ENCODE results near the gene KCNB1. TPM values are rescaled to one million over a fixed set of nuclear protein-coding genes. Genes with fewer than 3 reads are reported as not detected.
A peak's percentile ranks its signal among the peaks of the same experiment; 100 is the strongest.

Gene KCNB1
- total RNA-seq, 4 donors from 2014 or later, result 1.9 to 5.6 (median 2.3) TPM

DNA sequence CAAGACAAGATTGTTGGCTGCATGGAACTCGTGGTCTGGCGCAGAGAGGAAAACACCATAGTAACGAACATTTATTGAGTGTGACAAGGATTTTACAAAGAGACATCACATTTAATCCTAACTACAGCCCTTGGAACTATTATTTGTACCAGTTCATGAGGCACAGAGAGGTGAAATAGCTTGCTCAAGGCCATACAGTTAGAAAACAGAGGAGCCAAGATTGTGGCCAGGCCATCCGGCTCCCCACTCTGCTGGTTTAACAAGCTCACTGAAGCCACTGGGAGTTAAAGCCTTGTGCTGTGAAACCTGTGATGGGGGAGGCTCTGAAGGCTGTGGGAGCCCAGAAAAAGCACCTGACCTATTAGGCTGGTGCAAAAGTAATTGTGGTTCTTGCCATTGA lies 129.7 kb downstream of the KCNB1 start:
- no peak for DNase-seq
- intact Hi-C loops (cut with DNase I; ENCODE audit: low total_unique reads) (no loop called here), in situ Hi-C loops (cut with MboI; ENCODE audit: low pct_ligation_motif_present in 1 of 4, low pct_unique_long_range_greater_than_20kb in 1 of 4, low sequenced_read_pairs in 3 of 4) (no loop called here)
- no peak overlapping the region for H3K4me3 ChIP-seq
- peaks cover 2% of the 10 kb centered on the region for H3K27me3 ChIP-seq
- H3K9me3 ChIP-seq, result no peaks in the 10 kb centered on the region
- H3K36me3 ChIP-seq, result no peaks in the 10 kb centered on the region
- WGBS, 2 donors (ENCODE audit: low coverage in 1 of 2), result 76 to 77% methylated on average over 3 to 4 of the region's 4 CpGs
- H3K27ac ChIP-seq, result no peak overlapping the region
- peaks cover 0 to 5% (median 0%) of the 10 kb centered on the region in 4 donors for H3K4me1 ChIP-seq
- TF ChIP-seq EP300 (IDR thresholded peaks at IDR 0.05; ENCODE audit: low read depth) (no peak), POLR2AphosphoS5 (IDR thresholded peaks at IDR 0.05) (no peak), POLR2A (IDR thresholded peaks at IDR 0.05) (no peak)
- TF ChIP-seq, protein P1, sequence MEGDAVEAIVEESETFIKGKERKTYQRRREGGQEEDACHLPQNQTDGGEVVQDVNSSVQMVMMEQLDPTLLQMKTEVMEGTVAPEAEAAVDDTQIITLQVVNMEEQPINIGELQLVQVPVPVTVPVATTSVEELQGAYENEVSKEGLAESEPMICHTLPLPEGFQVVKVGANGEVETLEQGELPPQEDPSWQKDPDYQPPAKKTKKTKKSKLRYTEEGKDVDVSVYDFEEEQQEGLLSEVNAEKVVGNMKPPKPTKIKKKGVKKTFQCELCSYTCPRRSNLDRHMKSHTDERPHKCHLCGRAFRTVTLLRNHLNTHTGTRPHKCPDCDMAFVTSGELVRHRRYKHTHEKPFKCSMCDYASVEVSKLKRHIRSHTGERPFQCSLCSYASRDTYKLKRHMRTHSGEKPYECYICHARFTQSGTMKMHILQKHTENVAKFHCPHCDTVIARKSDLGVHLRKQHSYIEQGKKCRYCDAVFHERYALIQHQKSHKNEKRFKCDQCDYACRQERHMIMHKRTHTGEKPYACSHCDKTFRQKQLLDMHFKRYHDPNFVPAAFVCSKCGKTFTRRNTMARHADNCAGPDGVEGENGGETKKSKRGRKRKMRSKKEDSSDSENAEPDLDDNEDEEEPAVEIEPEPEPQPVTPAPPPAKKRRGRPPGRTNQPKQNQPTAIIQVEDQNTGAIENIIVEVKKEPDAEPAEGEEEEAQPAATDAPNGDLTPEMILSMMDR (IDR thresholded peaks at IDR 0.05), result no peak

DNA sequence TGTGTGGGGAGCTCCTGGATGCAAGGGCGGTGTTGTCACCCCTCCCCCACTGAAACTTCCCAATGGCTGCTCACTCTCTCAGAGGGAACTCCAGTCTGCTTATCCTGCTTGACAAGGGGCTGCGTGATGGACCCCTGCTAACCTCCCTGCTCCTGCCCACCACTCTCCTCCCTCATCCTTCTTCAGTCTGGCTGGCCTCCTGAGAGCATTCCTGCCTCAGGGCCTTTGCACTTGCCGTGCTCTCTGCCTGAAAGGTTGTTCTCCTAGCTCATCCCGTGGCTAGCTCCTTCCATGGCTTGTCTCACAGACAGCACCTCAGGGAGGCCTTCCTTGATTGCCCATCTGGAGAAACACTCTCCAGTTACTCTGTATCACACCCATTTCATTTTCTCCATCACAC lies 130.7 kb downstream of the KCNB1 start:
- Histone ChIP-seq H3K36me3 (no peaks in the 10 kb centered on the region), H3K4me1 (peaks cover 0 to 5% (median 0%) of the 10 kb centered on the region in 4 donors), H3K4me3 (no peak overlapping the region), H3K27ac (no peak overlapping the region), H3K27me3 (peaks cover 2% of the 10 kb centered on the region), H3K9me3 (no peaks in the 10 kb centered on the region)
- in situ Hi-C loops (cut with MboI; ENCODE audit: low pct_ligation_motif_present in 1 of 4, low pct_unique_long_range_greater_than_20kb in 1 of 4, low sequenced_read_pairs in 3 of 4), result no loop called here
- DNase-seq, result no peak
- WGBS, 2 donors (ENCODE audit: low coverage in 1 of 2), result 72 to 80% methylated on average over 2 to 4 of the region's 4 CpGs
- TF ChIP-seq, protein P1 (IDR thresholded peaks at IDR 0.05), result no peak
- no peak for TF ChIP-seq POLR2A (IDR thresholded peaks at IDR 0.05)
- no peak for TF ChIP-seq POLR2AphosphoS5 (IDR thresholded peaks at IDR 0.05)
- no peak for TF ChIP-seq EP300 (IDR thresholded peaks at IDR 0.05; ENCODE audit: low read depth)
- intact Hi-C loops (cut with DNase I; ENCODE audit: low total_unique reads), result no loop called here

DNA sequence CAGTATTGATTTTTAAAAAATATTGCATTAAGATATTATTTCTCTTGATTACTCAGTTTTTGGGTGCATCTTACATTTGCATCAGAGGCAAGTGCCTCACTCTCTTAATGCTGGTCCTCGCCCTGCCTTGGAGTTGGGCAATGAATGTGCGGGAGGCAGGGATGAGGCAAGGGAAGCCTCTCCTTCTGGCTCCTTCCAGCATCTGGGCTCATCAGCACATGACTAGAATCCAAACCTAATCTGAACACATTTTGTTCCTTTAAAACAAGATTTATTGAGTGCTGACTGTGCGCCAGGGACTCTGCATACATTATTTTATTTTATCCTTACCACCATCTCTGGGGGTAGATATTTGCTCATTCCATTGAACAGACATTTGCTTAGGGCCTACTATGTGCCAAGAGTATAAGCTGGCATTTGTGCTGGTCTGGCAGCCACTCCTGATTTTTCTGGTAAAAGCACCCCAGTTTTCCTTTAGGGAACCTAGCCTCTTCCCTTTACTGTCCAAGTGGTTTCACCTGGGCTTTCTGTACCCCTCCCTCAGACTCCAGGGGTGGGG lies 132.7 kb downstream of the KCNB1 start:
- in situ Hi-C loops (cut with MboI; ENCODE audit: low pct_ligation_motif_present in 1 of 4, low pct_unique_long_range_greater_than_20kb in 1 of 4, low sequenced_read_pairs in 3 of 4), result loop anchor here in 2 of 4 donors (25.0 kb wide), 1 partner anchor 513 kb away; no protein-coding TSS in a partner anchor
- Histone ChIP-seq H3K27me3 (peaks cover 2% of the 10 kb centered on the region), H3K9me3 (no peaks in the 10 kb centered on the region), H3K4me1 (peaks cover 2 to 11% (median 8%) of the 10 kb centered on the region in 4 donors), H3K36me3 (no peaks in the 10 kb centered on the region), H3K4me3 (no peak overlapping the region), H3K27ac (peak overlapping the region; percentile 29 to 66 (median 44))
- DNase-seq, result peak; percentile 17
- WGBS, 2 donors (ENCODE audit: low coverage in 1 of 2), result 63 to 79% methylated on average over 3 of the region's 3 CpGs
- intact Hi-C loops (cut with DNase I; ENCODE audit: low total_unique reads), result no loop called here
- TF ChIP-seq POLR2A (IDR thresholded peaks at IDR 0.05) (no peak), EP300 (IDR thresholded peaks at IDR 0.05; ENCODE audit: low read depth) (peak; percentile 31), POLR2AphosphoS5 (IDR thresholded peaks at IDR 0.05) (peak in 2 of 3 donors; percentile 22 to 50)
- TF ChIP-seq, protein P1 (IDR thresholded peaks at IDR 0.05), result no peak

DNA sequence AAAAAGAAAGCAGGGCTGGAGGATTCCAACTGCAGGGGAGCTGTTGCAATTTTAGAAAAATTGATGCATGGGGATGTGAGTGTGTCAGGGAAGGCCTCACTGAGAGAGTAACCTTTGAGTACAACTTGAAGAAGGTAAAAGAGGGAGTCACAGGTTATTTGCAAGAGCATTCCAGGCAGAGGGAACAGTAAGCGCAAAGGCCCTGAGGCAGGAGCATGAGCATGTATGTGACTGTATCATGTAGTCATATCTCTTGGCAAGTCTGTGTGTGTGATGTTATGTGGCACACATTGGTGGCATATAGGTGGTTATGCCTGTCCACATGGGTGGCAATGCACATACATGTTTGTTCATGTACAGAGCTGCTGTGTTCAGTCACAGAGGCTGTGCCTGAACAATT lies 133.4 kb downstream of the KCNB1 start:
- WGBS, 2 donors (ENCODE audit: low coverage in 1 of 2), result 96 to 100% methylated on average over 1 of the region's 1 CpG
- H3K9me3 ChIP-seq, result no peaks in the 10 kb centered on the region
- intact Hi-C loops (cut with DNase I; ENCODE audit: low total_unique reads), result no loop called here
- peak overlapping the region in 2 of 4 donors; percentile 17 to 34 for H3K27ac ChIP-seq
- in situ Hi-C loops (cut with MboI; ENCODE audit: low pct_ligation_motif_present in 1 of 4, low pct_unique_long_range_greater_than_20kb in 1 of 4, low sequenced_read_pairs in 3 of 4), result loop anchor here in 2 of 4 donors (25.0 kb wide), 1 partner anchor 513 kb away; no protein-coding TSS in a partner anchor
- H3K36me3 ChIP-seq, result no peaks in the 10 kb centered on the region
- TF ChIP-seq POLR2A (IDR thresholded peaks at IDR 0.05) (no peak), POLR2AphosphoS5 (IDR thresholded peaks at IDR 0.05) (no peak), EP300 (IDR thresholded peaks at IDR 0.05; ENCODE audit: low read depth) (no peak)
- TF ChIP-seq, protein P1 (IDR thresholded peaks at IDR 0.05), result no peak
- no peak for DNase-seq
- peaks cover 3 to 13% (median 9%) of the 10 kb centered on the region in 4 donors for H3K4me1 ChIP-seq
- H3K4me3 ChIP-seq, result no peak overlapping the region
- H3K27me3 ChIP-seq, result peaks cover 2% of the 10 kb centered on the region

All from transverse colon (tissue), 4 donors.